A673 (cell line): ENCODE data around the gene GAREM1. TPM values are rescaled to one million over a fixed set of nuclear protein-coding genes. Genes with fewer than 3 reads are reported as not detected.

Source experiments
- BruUV-seq: library from RNA; stranded (reverse); fragments of 400-500 nt; replicated peaks from 2 replicates; lab custom pipeline; 2021; lab: Mats Ljungman, UMichigan
- CTCF ChIA-PET: fragments of 300-600 bp; sonication (Branson Sonifier 250); formaldehyde crosslinking; loops from one replicate; lab custom pipeline; 2022; ENCODE audit warnings: antibody characterized with exemption; lab: Charles Lee
- POLR2A ChIA-PET: fragments of 300-600 bp; sonication (Branson Sonifier 250); formaldehyde crosslinking; loops from one replicate; lab custom pipeline; 2022; ENCODE audit warnings: antibody characterized with exemption; ENCODE audit not compliant: low non-redundant PET; lab: Charles Lee
- DNase-seq: peaks from one replicate; pipeline ENCODE4 v3.0.0-alpha.2; 2015; ENCODE audit warnings: low spot score
- H3K27ac ChIP-seq: fragments of 200-600 bp; sonication (generic); 2 replicates; pipeline ENCODE4 v1.5.1; 2016; ENCODE audit warnings: mixed run types, low read depth, mild to moderate bottlenecking, mixed read lengths, antibody characterized with exemption, low read length; ENCODE audit not compliant: poor library complexity, severe bottlenecking
- H3K27me3 ChIP-seq: fragments of 200-600 bp; sonication (generic); replicated peaks from 2 replicates; pipeline ENCODE4 v1.6.1; 2017; ENCODE audit warnings: mixed run types, low read depth, mild to moderate bottlenecking, mixed read lengths, antibody characterized with exemption, low read length; ENCODE audit not compliant: insufficient read depth, poor library complexity
- H3K36me3 ChIP-seq: fragments of 200-600 bp; sonication (generic); 2 replicates; pipeline ENCODE4 v1.6.1; 2016; ENCODE audit warnings: mixed run types, mild to moderate bottlenecking, mixed read lengths, antibody characterized with exemption, low read length; ENCODE audit not compliant: insufficient read depth, poor library complexity, severe bottlenecking
- H3K4me1 ChIP-seq: fragments of 200-600 bp; sonication (generic); 2 replicates; pipeline ENCODE4 v1.6.1; 2017; ENCODE audit warnings: mixed run types, mild to moderate bottlenecking, mixed read lengths, antibody characterized with exemption, low read length; ENCODE audit not compliant: insufficient read depth, poor library complexity, severe bottlenecking
- H3K4me3 ChIP-seq: fragments of 200-600 bp; sonication (generic); 2 replicates; pipeline ENCODE4 v1.5.1; 2016; ENCODE audit warnings: low read depth, mixed run types, mild to moderate bottlenecking, mixed read lengths, low read length; ENCODE audit not compliant: poor library complexity, severe bottlenecking
- H3K9me3 ChIP-seq: fragments of 200-600 bp; sonication (generic); 2 replicates; pipeline ENCODE4 v1.6.1; 2016; ENCODE audit warnings: mixed run types, low read depth, mild to moderate bottlenecking, mixed read lengths, antibody characterized with exemption, low read length; ENCODE audit not compliant: poor library complexity, severe bottlenecking
- EZH2 ChIP-seq: fragments of 200-600 bp; sonication (generic); IDR thresholded peaks from 2 replicates; pipeline ENCODE4 v1.6.1; 2017; ENCODE audit warnings: borderline replicate concordance, low read depth, mild to moderate bottlenecking, mixed read lengths, antibody characterized with exemption, low read length; ENCODE audit not compliant: poor library complexity, severe bottlenecking
- intact Hi-C: fragments of 100-400 bp; cut with micrococcal nuclease; formaldehyde crosslinking; loops from one replicate; pipeline ENCODE4 v1.10.0; 2022; ENCODE audit not compliant: unreplicated experiment
- total RNA-seq: library from RNA; stranded (reverse); gene quantifications from 2 replicates; pipeline ENCODE4 v1.2.3, GENCODE V29; 2021
- TF ChIP-seq, protein P1 (sequence below): fragments of 300-800, 200-600 bp; sonication (generic); conservative IDR thresholded peaks from 2 replicates; pipeline ENCODE4 v1.5.1; 2017; ENCODE audit warnings: low read depth, mild to moderate bottlenecking, antibody characterized with exemption, low read length, moderate library complexity, mixed read lengths

The GAREM1 gene
- total RNA-seq, 1 experiment from 2014 or later: 8.4 TPM

DNA sequence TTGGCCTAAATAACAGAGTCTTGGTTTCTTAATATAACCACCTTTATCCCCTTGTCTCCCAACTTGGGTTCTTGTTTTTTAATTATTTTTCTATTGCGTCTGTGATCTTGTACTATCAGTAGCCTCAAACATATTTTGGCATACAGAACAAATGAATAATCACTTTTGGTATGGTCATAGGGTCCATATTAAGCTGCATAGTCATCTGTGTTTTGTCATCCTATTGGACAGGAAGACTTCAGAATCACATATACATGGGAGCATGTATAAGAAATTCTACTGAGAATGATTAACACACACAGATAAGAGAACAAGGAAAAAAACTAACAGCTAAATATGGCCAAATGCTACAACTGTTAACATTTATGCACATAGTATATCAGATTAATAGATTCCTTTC lies 154.8 kb downstream of the GAREM1 start:
- TF ChIP-seq EZH2: no peak
- TF ChIP-seq, protein P1, sequence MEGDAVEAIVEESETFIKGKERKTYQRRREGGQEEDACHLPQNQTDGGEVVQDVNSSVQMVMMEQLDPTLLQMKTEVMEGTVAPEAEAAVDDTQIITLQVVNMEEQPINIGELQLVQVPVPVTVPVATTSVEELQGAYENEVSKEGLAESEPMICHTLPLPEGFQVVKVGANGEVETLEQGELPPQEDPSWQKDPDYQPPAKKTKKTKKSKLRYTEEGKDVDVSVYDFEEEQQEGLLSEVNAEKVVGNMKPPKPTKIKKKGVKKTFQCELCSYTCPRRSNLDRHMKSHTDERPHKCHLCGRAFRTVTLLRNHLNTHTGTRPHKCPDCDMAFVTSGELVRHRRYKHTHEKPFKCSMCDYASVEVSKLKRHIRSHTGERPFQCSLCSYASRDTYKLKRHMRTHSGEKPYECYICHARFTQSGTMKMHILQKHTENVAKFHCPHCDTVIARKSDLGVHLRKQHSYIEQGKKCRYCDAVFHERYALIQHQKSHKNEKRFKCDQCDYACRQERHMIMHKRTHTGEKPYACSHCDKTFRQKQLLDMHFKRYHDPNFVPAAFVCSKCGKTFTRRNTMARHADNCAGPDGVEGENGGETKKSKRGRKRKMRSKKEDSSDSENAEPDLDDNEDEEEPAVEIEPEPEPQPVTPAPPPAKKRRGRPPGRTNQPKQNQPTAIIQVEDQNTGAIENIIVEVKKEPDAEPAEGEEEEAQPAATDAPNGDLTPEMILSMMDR: no peak
- BruUV-seq: no TSS peak
- Histone ChIP-seq H3K27me3 (no peaks in the 10 kb centered on the region), H3K9me3 (no peaks in the 10 kb centered on the region), H3K36me3 (no peaks in the 10 kb centered on the region), H3K4me3 (no peak overlapping the region), H3K4me1 (peaks cover 27% of the 10 kb centered on the region), H3K27ac (no peak overlapping the region)
- CTCF ChIA-PET: no interaction called here
- POLR2A ChIA-PET: no interaction called here
- DNase-seq: no peak
- intact Hi-C loops: no loop called here

DNA sequence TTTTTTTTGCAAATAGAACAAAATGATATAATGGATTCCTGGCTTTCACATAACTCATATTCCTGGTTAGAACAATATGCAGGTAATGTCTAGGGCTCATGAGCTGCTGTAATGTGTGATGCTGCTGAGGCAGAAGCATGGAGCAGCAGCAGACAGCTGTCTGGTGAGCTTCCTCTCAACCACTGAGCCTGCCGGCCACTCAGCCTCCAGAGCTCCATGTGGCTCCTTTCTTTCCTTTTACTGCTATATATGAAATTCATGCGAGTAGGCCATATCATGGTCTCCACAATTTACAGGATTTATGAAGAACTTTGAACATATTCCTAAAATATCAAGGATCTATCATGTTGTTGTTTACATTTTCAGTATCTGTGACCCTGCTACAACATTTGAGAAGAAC lies 159.9 kb downstream of the GAREM1 start:
- no TSS peak for BruUV-seq
- Histone ChIP-seq H3K4me3 (no peak overlapping the region), H3K9me3 (no peaks in the 10 kb centered on the region), H3K4me1 (peaks cover 17% of the 10 kb centered on the region), H3K36me3 (no peaks in the 10 kb centered on the region), H3K27ac (no peak overlapping the region), H3K27me3 (no peaks in the 10 kb centered on the region)
- CTCF ChIA-PET: no interaction called here
- no peak for TF ChIP-seq EZH2
- TF ChIP-seq, protein P1: no peak
- DNase-seq: no peak
- POLR2A ChIA-PET: interaction anchor here (0.6 kb wide), 1 partner anchor 12 kb away, joined by 6 read pairs; no protein-coding TSS in a partner anchor
- intact Hi-C loops: no loop called here

DNA sequence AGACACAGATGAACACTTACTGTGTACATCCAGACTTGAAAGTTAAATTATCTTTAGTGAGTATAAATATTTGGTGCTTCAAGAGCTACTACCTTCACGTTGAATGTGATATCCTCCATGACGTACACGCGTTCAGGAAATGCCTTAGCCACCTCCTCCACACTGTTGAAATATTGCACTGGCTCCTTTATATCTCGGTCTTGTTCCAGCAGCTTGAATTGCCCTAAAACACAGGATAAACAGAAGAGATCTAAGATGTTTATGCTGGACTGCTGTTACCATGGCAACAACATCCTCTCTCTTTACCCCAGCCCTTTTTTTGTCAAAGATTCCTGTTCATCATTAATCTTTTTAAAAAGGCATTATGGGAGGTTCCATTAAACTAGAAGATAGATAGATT lies 160.6 kb downstream of the GAREM1 start:
- no peak for DNase-seq
- intact Hi-C loops: no loop called here
- Histone ChIP-seq H3K4me1 (peaks cover 14% of the 10 kb centered on the region), H3K36me3 (no peaks in the 10 kb centered on the region), H3K27ac (no peak overlapping the region), H3K27me3 (no peaks in the 10 kb centered on the region), H3K9me3 (no peaks in the 10 kb centered on the region), H3K4me3 (no peak overlapping the region)
- POLR2A ChIA-PET: no interaction called here
- CTCF ChIA-PET: no interaction called here
- TF ChIP-seq EZH2: no peak
- TF ChIP-seq, protein P1: no peak
- BruUV-seq: no TSS peak
